ENCODE measurements around the gene NACA. TPM values are rescaled to one million over a fixed set of nuclear protein-coding genes. Genes with fewer than 3 reads are reported as not detected.
A peak's percentile ranks its signal among the peaks of the same experiment; 100 is the strongest.

Gene NACA
- total RNA-seq, 1 donor from 2014 or later = 680 TPM

DNA sequence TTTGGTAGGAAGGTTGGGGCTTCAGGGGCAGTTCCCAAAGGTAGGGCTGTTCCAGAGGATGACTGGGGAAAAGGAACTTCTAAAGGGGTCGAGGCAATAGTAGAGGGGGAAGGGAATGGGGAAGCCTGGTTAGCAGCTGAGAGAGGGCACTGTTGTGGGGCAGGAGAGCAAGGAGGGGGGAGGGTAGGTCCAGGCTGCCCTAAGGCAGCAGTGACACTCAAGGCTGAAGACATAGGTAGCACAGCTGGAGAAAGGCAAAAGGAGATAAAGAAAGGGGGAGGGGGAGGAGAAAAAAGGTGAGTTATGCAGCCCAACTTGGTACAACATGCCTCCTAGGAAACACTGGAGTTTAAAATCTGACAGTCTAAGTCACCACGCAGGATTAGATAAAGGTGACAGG, 3.9 kb downstream of the NACA start:
- DNase-seq (ENCODE audit: low read depth) (no peak), FAIRE-seq (no peak)
- peaks cover 31% of the 10 kb centered on the region for H3K36me3 ChIP-seq (ENCODE audit: insufficient read depth, low read length)
- peak overlapping the region; percentile 62 for H3K27ac Mint-ChIP-seq (ENCODE audit: unreplicated experiment)
- H2AFZ ChIP-seq (ENCODE audit: low read depth, low read length) = no peak overlapping the region
- H3K4me2 ChIP-seq (ENCODE audit: low read length) = peak overlapping the region; percentile 99
- no peak for TF ChIP-seq EZH2 (IDR thresholded peaks at IDR 0.05; ENCODE audit: insufficient read depth, low read length)
- no peak for TF ChIP-seq CTCF (IDR thresholded peaks at IDR 0.05; ENCODE audit: insufficient read depth, low read depth, low read length)
- peaks cover 53% of the 10 kb centered on the region for H3K4me1 Mint-ChIP-seq (ENCODE audit: low read depth, unreplicated experiment)
- H3K9me3 ChIP-seq (ENCODE audit: insufficient read depth, low read depth, low read length) = no peaks in the 10 kb centered on the region
- peaks cover 86% of the 10 kb centered on the region for H3K79me2 ChIP-seq (ENCODE audit: insufficient read depth, low read length)
- H4K20me1 ChIP-seq (ENCODE audit: insufficient read depth, low read length) = peaks cover 81% of the 10 kb centered on the region
- peaks cover 26% of the 10 kb centered on the region for H3K4me1 ChIP-seq (ENCODE audit: insufficient read depth, low read length)
- no peaks in the 10 kb centered on the region for H3K27me3 Mint-ChIP-seq (ENCODE audit: low read depth, unreplicated experiment)
- H3K27ac ChIP-seq (ENCODE audit: low read depth, low read length) = no peak overlapping the region
- H3K9me3 Mint-ChIP-seq (ENCODE audit: unreplicated experiment) = no peaks in the 10 kb centered on the region
- peak overlapping the region; percentile 99 for H3K4me3 Mint-ChIP-seq (ENCODE audit: unreplicated experiment)
- no peak overlapping the region for H3K9ac ChIP-seq (ENCODE audit: low read length)
- peak overlapping the region; percentile 0 for H3K4me3 ChIP-seq (ENCODE audit: insufficient read depth, low read depth, low read length)
- peaks cover 26% of the 10 kb centered on the region for H3K36me3 Mint-ChIP-seq (ENCODE audit: low read depth, unreplicated experiment)
- no peaks in the 10 kb centered on the region for H3K27me3 ChIP-seq (ENCODE audit: insufficient read depth, low read length)

DNA sequence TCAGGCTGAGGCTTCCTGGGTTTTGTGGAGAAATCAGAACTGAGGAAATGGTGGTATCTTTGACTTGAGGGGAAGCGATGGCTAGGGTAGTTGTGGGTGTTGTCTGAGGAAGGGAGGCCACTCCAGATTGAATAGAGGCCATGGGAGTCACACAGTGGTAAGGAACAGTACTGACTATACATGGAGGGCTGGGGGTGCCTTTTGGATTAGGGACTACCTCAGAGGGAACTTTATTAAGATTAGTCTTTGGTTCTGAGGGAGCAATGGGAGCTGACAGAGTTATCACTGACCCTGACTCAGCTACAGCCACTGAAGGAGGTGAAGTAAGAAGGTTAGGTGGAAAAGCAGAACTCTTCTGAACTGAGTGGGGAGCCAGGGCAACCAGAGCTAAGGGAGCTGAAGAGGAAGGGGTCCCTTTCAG, 4.4 kb downstream of the NACA start:
- Histone ChIP-seq H3K4me1 (ENCODE audit: insufficient read depth, low read length) (peaks cover 27% of the 10 kb centered on the region), H3K27ac (ENCODE audit: low read depth, low read length) (no peak overlapping the region), H3K27me3 (ENCODE audit: insufficient read depth, low read length) (no peaks in the 10 kb centered on the region), H3K4me2 (ENCODE audit: low read length) (peak overlapping the region; percentile 99), H3K9ac (ENCODE audit: low read length) (no peak overlapping the region), H3K4me3 (ENCODE audit: insufficient read depth, low read depth, low read length) (no peak overlapping the region), H3K79me2 (ENCODE audit: insufficient read depth, low read length) (peaks cover 91% of the 10 kb centered on the region), H4K20me1 (ENCODE audit: insufficient read depth, low read length) (peaks cover 85% of the 10 kb centered on the region), H3K36me3 (ENCODE audit: insufficient read depth, low read length) (peaks cover 34% of the 10 kb centered on the region), H2AFZ (ENCODE audit: low read depth, low read length) (no peak overlapping the region), H3K9me3 (ENCODE audit: insufficient read depth, low read depth, low read length) (no peaks in the 10 kb centered on the region)
- peaks cover 31% of the 10 kb centered on the region for H3K36me3 Mint-ChIP-seq (ENCODE audit: low read depth, unreplicated experiment)
- H3K4me3 Mint-ChIP-seq (ENCODE audit: unreplicated experiment) = peak overlapping the region; percentile 99
- peaks cover 55% of the 10 kb centered on the region for H3K4me1 Mint-ChIP-seq (ENCODE audit: low read depth, unreplicated experiment)
- DNase-seq (ENCODE audit: low read depth) = no peak
- no peak for FAIRE-seq
- H3K9me3 Mint-ChIP-seq (ENCODE audit: unreplicated experiment) = no peaks in the 10 kb centered on the region
- H3K27ac Mint-ChIP-seq (ENCODE audit: unreplicated experiment) = peak overlapping the region; percentile 62
- TF ChIP-seq EZH2 (IDR thresholded peaks at IDR 0.05; ENCODE audit: insufficient read depth, low read length) (no peak), CTCF (IDR thresholded peaks at IDR 0.05; ENCODE audit: insufficient read depth, low read depth, low read length) (no peak)
- no peaks in the 10 kb centered on the region for H3K27me3 Mint-ChIP-seq (ENCODE audit: low read depth, unreplicated experiment)

DNA sequence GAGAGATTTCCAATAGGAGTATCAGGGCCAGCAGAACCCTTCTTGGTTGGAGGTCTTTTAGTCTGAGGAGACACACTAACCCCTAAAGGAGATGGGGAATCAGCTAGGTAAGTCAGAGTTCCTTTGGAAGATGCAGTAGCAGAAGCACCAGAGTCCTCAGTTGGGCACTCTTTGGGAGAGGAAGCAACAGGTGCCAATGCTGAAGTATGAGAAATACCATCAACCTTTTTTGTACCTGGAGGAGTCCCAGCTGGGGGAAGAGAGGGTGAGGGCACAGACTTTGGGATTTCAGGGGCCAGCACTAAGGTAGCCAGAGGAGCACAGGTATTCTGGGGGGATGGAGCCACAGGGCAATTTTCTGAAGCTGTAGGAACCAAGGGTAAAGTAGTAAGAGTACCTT, 6.0 kb downstream of the NACA start:
- Mint-ChIP-seq H3K36me3 (ENCODE audit: low read depth, unreplicated experiment) (peaks cover 44% of the 10 kb centered on the region), H3K27ac (ENCODE audit: unreplicated experiment) (peak overlapping the region; percentile 66), H3K9me3 (ENCODE audit: unreplicated experiment) (no peaks in the 10 kb centered on the region), H3K4me3 (ENCODE audit: unreplicated experiment) (peak overlapping the region; percentile 45), H3K4me1 (ENCODE audit: low read depth, unreplicated experiment) (peaks cover 69% of the 10 kb centered on the region), H3K27me3 (ENCODE audit: low read depth, unreplicated experiment) (no peaks in the 10 kb centered on the region)
- Histone ChIP-seq H3K4me3 (ENCODE audit: insufficient read depth, low read depth, low read length) (no peak overlapping the region), H3K79me2 (ENCODE audit: insufficient read depth, low read length) (peaks cover 94% of the 10 kb centered on the region), H4K20me1 (ENCODE audit: insufficient read depth, low read length) (peaks cover 96% of the 10 kb centered on the region), H3K9ac (ENCODE audit: low read length) (no peak overlapping the region), H2AFZ (ENCODE audit: low read depth, low read length) (no peak overlapping the region), H3K27me3 (ENCODE audit: insufficient read depth, low read length) (no peaks in the 10 kb centered on the region), H3K36me3 (ENCODE audit: insufficient read depth, low read length) (peaks cover 48% of the 10 kb centered on the region), H3K9me3 (ENCODE audit: insufficient read depth, low read depth, low read length) (no peaks in the 10 kb centered on the region), H3K4me2 (ENCODE audit: low read length) (no peak overlapping the region), H3K27ac (ENCODE audit: low read depth, low read length) (no peak overlapping the region), H3K4me1 (ENCODE audit: insufficient read depth, low read length) (peaks cover 27% of the 10 kb centered on the region)
- FAIRE-seq (no peak), DNase-seq (ENCODE audit: low read depth) (no peak)
- TF ChIP-seq EZH2 (IDR thresholded peaks at IDR 0.05; ENCODE audit: insufficient read depth, low read length) (no peak), CTCF (IDR thresholded peaks at IDR 0.05; ENCODE audit: insufficient read depth, low read depth, low read length) (no peak)

Data from astrocyte (in vitro differentiated cells and primary cell).